Muscle layer of duodenum (tissue), 2 donors: ENCODE measurements around the gene PDE1A.

Source experiments
- H3K27ac ChIP-seq: one replicate; pipeline ENCODE4 v1.7.0; 2013; ENCODE audit warnings: mild to moderate bottlenecking, low read length
- H3K27me3 ChIP-seq: one replicate; pipeline ENCODE4 v1.7.0; 2013; ENCODE audit warnings: low read depth, mild to moderate bottlenecking, control low read depth, low read length
- H3K36me3 ChIP-seq, 2 donors: one replicate each; pipeline ENCODE4 v1.7.0; 2013; ENCODE audit warnings: low read length in 2 of 2, control low read depth in 1 of 2, mild to moderate bottlenecking in 1 of 2; ENCODE audit not compliant: insufficient read depth in 2 of 2, control insufficient read depth in 1 of 2
- H3K4me1 ChIP-seq, 2 donors: one replicate each; pipeline ENCODE4 v1.7.0; 2013; ENCODE audit warnings: low read length in 2 of 2, mild to moderate bottlenecking in 2 of 2, control low read depth in 1 of 2, moderate library complexity in 1 of 2; ENCODE audit not compliant: insufficient read depth in 2 of 2, control insufficient read depth in 1 of 2
- H3K4me3 ChIP-seq, 2 donors: one replicate each; pipeline ENCODE4 v1.7.0; 2013; ENCODE audit warnings: low read length in 2 of 2, low read depth in 1 of 2, mild to moderate bottlenecking in 1 of 2
- H3K9me3 ChIP-seq, 2 donors: one replicate each; pipeline ENCODE4 v1.7.0; 2013; ENCODE audit warnings: low read length in 2 of 2, control low read depth in 1 of 2, mild to moderate bottlenecking in 1 of 2; ENCODE audit not compliant: control insufficient read depth in 1 of 2
- donor health status: healthy.

Gene PDE1A

DNA sequence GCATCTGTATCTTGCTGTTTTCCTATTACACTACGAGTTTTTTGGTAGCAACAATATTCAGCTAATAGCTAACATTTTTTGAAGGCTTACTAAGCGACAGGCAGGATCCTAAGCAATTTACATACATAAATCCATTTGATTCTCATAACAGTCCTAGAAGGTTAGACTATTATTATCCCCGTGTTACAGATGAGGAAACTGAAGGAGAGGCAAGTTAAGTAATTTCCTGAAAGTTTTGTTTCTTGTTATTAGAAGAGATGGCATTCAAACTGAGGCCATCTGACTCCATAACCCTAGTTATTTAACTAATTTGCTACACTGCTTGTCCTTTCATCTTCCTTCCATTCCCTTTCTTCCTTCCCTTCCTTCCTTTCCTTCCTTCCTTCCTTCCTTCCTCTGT lies 68.2 kb downstream of the PDE1A start:
- Histone ChIP-seq H3K9me3 (no peaks in the 10 kb centered on the region), H3K4me3 (no peak overlapping the region), H3K27ac (peak overlapping the region; percentile 72), H3K4me1 (peaks cover 0 to 13% of the 10 kb centered on the region in 2 donors), H3K36me3 (no peaks in the 10 kb centered on the region), H3K27me3 (no peaks in the 10 kb centered on the region)

DNA sequence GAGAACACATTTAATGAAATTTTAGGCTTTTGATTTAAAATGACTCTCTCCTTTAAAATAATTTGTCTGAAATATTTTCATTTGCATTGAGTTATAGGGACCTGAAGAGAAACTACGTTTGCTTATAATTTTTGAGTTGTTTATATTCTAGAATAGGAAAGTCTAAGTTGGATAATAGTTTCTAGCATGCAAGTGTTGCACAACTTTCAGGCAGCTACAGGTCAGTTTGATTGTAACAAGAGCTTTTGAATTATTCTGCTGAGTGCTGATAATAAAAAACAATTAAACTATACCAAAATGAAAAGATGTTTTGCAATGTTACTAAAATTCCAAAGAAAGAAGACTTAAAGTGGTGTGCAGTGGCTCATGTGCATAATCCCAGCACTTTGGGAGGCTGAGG lies 71.0 kb downstream of the PDE1A start:
- H3K27me3 ChIP-seq: no peaks in the 10 kb centered on the region

DNA sequence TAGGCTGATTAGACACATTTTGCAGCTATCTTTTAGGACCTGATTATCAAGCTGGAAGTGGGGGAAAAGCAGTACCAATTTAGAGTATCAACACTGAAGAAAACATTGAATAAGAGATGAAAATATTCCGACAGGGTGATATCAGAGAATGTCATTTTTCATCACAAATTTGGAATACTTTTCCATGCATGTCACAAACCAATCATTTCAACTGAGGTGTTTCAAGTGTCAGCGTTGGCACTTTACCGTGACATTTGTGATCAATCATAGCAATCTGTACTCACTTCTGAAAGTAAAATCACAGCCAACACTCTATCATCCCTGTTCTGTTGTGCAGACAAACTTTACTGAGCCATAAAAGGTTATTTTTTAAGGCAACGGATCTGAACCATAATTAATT lies 75.4 kb downstream of the PDE1A start:
- peaks cover 0 to 7% of the 10 kb centered on the region in 2 donors for H3K4me1 ChIP-seq
- no peak overlapping the region for H3K27ac ChIP-seq
- no peaks in the 10 kb centered on the region for H3K36me3 ChIP-seq
- no peak overlapping the region for H3K4me3 ChIP-seq
- no peaks in the 10 kb centered on the region for H3K9me3 ChIP-seq
- H3K27me3 ChIP-seq: no peaks in the 10 kb centered on the region

More for the DNA sequence above, 71.0 kb downstream of the PDE1A start:
- Histone ChIP-seq H3K4me1 (peaks cover 0 to 12% of the 10 kb centered on the region in 2 donors), H3K27ac (no peak overlapping the region), H3K9me3 (no peaks in the 10 kb centered on the region), H3K36me3 (no peaks in the 10 kb centered on the region), H3K4me3 (no peak overlapping the region)

DNA sequence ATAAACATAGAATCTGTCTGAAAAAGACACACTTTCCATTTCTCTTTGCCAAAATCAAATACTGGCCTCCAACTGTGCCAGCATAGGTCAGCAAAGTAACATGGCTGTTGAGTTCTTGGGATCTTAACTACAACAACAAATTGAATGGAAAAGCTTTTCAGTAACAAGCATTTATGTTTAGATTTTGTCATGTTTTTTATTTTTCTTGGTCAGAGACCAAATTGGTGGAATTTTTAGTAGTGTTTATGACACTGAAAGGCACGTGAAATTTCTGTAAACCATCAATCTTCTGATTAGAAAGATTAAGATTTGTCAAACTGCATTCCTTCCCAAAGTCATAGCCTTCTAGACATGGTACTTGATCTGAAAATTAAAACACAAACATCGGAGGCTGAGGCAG lies 77.6 kb downstream of the PDE1A start:
- no peaks in the 10 kb centered on the region for H3K36me3 ChIP-seq

DNA sequence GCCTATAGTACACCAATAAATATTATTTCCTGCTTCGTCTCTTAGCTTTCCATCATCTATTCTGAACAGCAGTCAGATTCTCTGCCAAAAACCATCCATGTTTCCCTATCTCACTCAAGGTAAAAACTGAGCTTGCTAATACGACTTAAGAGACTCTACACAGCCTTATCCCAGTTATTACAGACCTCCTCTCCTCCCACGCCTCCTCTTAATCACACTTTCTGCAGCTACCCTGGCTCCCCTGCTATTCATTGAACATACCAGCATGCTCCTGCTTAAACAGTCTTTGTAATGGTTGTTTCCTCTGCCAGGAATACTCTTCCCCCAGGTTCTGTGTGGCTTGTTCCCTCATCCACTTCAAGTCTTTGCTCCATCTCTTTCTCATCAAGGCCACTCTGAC lies 81.5 kb downstream of the PDE1A start:
- no peaks in the 10 kb centered on the region for H3K27me3 ChIP-seq
- H3K4me3 ChIP-seq: no peak overlapping the region
- no peak overlapping the region for H3K27ac ChIP-seq
- no peaks in the 10 kb centered on the region for H3K36me3 ChIP-seq
- H3K4me1 ChIP-seq: no peaks in the 10 kb centered on the region
- no peaks in the 10 kb centered on the region for H3K9me3 ChIP-seq

More for the DNA sequence above, 77.6 kb downstream of the PDE1A start:
- H3K4me1 ChIP-seq: peaks cover 0 to 7% of the 10 kb centered on the region in 2 donors
- H3K27me3 ChIP-seq: no peaks in the 10 kb centered on the region
- H3K9me3 ChIP-seq: no peaks in the 10 kb centered on the region
- no peak overlapping the region for H3K27ac ChIP-seq
- no peak overlapping the region for H3K4me3 ChIP-seq

DNA sequence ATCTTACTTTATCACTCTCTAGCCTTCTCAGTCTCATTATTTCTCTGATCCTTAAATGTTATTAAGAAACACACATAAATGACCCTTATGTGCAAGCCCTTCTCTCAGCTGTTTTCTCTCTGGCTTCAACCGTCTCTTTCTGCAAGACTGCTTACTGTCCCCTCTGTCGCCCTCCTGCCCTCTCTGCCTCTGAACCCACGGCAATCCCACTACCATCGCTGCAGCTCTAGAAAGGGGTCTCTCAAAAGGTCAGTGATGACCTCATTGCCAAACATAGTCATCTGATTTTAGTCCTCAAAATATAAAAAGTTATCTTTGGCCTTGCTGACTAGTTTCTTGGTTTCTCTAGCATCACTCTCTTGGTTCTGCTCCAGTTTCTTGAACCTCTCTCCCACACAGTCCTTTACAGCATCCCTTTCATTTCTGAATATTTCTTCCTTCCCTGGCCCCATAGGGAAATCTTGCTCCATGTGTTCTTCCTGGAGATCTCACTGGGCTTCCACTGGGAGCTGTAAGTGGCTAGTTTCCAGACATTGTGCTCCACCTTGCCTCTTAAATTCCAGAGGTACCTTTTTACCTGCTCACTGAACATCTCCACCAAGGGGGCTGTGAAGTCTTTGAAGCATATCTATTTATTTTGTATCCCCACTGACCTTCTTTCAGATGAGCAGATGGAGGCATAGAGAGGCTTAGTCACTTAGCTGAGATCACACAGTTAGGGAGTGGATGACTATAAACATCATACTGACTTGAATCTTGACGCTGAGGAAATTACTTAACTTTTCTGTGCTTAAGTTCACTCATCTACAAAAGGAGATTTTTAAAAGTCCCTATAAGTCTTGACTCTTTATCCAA lies 96.2 kb downstream of the PDE1A start:
- peaks cover 0 to 3% of the 10 kb centered on the region in 2 donors for H3K9me3 ChIP-seq
- no peaks in the 10 kb centered on the region for H3K4me1 ChIP-seq
- no peak overlapping the region for H3K4me3 ChIP-seq
- H3K27ac ChIP-seq: no peak overlapping the region
- no peaks in the 10 kb centered on the region for H3K27me3 ChIP-seq
- H3K36me3 ChIP-seq: no peaks in the 10 kb centered on the region

DNA sequence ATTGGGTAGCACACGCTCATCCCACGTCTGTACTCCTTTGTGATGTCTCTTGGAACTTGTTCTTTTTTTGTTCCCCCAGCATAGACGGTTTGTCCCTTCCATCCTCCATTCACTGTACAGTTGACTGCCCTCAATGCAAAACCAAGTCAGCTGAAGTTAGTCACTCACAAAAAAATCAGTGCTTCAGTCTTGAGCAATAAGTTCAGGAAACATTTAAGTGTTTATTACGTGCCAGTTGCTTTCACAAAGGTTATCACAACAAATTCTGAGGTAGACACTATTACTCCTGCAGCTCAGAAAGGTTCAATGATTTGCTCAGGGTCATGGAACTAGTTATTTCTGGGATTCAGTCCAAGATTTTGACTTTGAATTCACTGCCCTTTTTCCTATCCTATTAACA lies 102.2 kb downstream of the PDE1A start:
- H3K27me3 ChIP-seq: no peaks in the 10 kb centered on the region
- no peak overlapping the region for H3K4me3 ChIP-seq
- H3K4me1 ChIP-seq: no peaks in the 10 kb centered on the region
- no peaks in the 10 kb centered on the region for H3K36me3 ChIP-seq
- H3K9me3 ChIP-seq: no peaks in the 10 kb centered on the region
- H3K27ac ChIP-seq: no peak overlapping the region

DNA sequence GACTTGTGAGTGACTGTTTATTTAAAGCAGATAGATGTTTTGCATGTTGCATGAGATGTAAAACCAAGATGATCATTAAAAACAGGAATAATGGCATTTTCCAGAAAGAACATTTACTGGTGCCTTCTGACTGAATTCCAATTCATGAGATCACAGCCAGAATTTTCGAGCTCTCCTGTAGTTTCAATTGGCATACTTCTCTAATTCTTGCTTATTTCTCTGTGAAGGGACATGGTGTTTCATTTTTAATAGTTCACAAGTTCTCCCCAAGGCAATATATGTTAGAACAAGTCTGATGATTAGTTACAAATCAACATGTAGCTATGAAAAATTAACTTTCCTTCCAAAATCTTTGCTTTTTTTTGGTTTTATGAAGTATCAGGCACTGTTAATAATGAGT lies 105.7 kb downstream of the PDE1A start:
- no peaks in the 10 kb centered on the region for H3K27me3 ChIP-seq
- H3K36me3 ChIP-seq: no peaks in the 10 kb centered on the region
- H3K27ac ChIP-seq: no peak overlapping the region
- H3K4me3 ChIP-seq: no peak overlapping the region
- no peaks in the 10 kb centered on the region for H3K9me3 ChIP-seq
- peaks cover 0 to 3% of the 10 kb centered on the region in 2 donors for H3K4me1 ChIP-seq

DNA sequence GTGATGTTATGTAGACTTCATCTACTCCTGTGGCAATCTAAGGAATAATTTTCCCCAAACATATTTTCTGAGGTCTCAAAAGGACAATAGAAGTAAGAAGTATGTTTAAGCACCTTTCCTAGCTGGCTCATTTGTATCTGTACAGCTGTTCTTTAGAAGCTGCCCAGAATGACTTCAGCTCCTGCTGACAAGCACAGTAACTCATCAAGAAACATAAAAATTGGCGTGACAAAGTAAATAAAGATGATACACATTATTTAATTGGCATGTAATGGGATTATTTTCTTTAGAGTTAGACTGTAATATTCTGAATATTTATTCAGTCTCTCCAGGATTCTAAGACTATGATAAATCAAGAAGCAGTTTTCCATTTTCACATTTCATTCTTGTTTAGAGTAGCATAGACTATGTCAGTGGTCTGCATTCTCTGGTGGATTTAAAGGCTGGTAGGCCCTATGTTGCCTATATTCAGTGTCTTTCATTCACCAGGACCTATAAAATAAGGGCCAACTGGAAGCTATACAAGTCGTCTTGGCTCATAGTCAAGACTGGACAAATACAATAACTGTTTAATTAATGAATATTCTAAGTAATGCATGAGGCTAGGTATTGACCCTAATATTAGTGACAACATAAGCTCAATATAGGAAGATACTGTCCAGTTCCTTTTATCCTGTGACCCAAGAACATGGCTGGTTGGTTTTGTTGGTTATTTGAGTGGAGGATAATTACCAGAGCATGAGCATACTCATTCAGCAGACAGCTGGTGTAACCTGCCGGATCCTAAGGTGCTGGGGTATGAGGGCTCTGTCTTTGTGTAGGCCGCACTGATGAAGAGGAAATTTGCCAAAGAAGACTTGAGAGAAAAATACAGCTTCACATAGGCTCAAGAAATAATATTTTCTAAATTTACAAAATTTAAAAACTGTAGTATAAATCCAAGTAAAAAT lies 107.0 kb downstream of the PDE1A start:
- no peaks in the 10 kb centered on the region for H3K36me3 ChIP-seq
- no peaks in the 10 kb centered on the region for H3K9me3 ChIP-seq
- no peak overlapping the region for H3K27ac ChIP-seq
- no peaks in the 10 kb centered on the region for H3K27me3 ChIP-seq
- peaks cover 0 to 3% of the 10 kb centered on the region in 2 donors for H3K4me1 ChIP-seq
- no peak overlapping the region for H3K4me3 ChIP-seq

DNA sequence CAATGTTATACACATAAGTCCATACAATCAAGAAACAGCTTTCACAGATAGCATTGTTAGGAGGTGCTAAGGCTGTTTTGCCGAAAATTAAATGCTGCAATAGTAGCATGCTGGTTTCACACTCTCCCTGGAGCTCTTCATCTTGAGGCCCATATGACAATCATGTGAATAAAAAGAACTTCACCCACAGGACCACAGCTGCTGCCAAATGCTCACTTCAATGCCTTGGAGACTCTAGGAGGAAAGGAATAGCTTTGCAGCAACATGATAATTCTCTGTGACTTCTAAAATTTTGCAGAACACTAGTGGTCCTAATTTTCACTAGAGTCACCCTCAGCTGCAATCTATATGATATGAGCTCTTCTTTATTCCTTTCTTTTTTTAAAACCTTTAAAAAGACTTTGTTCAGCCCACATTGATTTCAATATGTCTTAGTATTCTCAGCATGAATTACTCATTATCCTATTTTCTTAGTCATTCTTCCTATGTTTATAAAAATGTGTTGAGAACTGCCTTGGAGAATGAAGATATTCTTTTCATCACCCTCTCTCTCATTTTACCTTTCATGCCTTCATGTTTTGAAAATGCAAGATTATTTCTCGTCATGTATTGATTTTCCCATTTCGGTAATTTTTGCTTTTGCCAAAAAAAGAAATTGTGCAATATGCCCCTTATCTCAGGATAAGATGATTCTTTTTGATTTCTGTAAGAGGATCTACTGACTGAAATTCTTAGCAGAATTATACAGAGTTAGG lies 108.2 kb downstream of the PDE1A start:
- no peaks in the 10 kb centered on the region for H3K9me3 ChIP-seq
- H3K27me3 ChIP-seq: no peaks in the 10 kb centered on the region
- H3K4me3 ChIP-seq: no peak overlapping the region
- H3K36me3 ChIP-seq: no peaks in the 10 kb centered on the region
- no peak overlapping the region for H3K27ac ChIP-seq
- peaks cover 0 to 3% of the 10 kb centered on the region in 2 donors for H3K4me1 ChIP-seq

DNA sequence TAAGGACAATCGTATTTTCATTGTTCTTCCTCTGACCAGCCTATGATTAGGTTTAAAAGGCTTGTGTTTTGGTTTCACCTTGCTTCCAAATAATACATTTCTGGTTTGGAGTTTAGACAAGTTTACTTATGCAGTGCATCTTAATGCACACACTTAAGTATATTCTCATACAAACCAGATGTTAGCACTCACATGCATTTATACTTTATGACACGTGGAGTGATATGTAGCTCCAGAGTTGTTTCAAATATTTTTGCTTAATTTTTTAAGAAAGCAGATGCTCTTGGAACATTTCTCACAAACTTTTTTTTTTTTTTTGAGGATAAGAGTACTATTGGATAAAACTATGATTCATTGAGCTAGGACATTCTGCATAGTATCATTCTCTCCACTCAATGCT lies 109.9 kb downstream of the PDE1A start:
- Histone ChIP-seq H3K4me3 (no peak overlapping the region), H3K36me3 (no peaks in the 10 kb centered on the region), H3K9me3 (no peaks in the 10 kb centered on the region), H3K4me1 (peaks cover 0 to 3% of the 10 kb centered on the region in 2 donors), H3K27ac (no peak overlapping the region), H3K27me3 (no peaks in the 10 kb centered on the region)
